HG03575 (cell line): ENCODE data around the gene MEAK7.

Experiments
- ATAC-seq: cut with Tn5 transposase; IDR thresholded peaks from one replicate; pipeline ENCODE4 v1.9.1; 2021; ENCODE audit not compliant: unreplicated experiment, insufficient number of reproducible peaks, low FRiP score; ENCODE audit errors: extremely low read depth

The MEAK7 gene

GRCh38 chr16:84479716-84480450 is 24.6 kb downstream of the MEAK7 start:
- ATAC-seq: no peak

GRCh38 chr16:84478172-84478947 is 26.1 kb downstream of the MEAK7 start:
- no peak for ATAC-seq

DNA sequence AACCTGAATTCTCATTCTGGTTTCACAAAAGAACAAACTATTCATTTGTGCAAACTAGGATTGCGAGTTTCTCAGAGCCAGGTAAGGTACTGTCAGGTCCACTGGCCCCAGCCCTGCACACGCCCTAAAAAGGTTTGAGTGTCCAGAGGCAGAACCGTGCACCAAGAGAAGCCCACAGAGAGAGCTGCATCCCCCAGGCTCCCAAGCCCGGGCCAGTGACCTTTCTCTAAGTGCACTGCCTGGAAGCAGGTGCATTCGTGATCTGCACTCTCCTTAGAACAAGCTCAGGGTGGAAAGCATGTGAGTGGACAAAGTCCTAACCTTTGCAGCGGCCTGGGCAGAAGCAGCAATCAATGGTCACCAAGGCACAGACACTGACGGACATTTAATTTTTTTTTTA is 26.8 kb downstream of the MEAK7 start:
- no peak for ATAC-seq

DNA sequence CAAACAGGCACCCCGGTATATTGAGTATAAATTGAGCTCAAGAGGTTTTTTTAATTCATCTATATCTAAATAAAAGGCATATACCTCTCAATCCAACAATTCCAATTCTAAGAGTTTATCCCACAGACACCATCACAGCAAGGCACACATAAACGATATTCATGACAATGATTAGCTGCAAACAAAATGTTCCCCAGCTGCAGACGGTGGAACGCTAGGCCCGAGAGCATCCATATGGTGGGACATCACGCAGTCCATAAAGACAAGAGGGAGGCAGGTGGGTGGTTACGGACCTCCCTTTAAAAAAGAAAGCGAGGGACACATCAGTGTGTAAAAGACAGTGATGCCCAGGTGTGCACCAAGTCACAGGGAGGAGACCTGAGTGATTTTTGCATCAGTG is 28.1 kb downstream of the MEAK7 start:
- ATAC-seq: no peak

- no peak for ATAC-seq
Observed at GRCh38 chr16:84475643-84476240, 28.7 kb downstream of the MEAK7 start.

DNA sequence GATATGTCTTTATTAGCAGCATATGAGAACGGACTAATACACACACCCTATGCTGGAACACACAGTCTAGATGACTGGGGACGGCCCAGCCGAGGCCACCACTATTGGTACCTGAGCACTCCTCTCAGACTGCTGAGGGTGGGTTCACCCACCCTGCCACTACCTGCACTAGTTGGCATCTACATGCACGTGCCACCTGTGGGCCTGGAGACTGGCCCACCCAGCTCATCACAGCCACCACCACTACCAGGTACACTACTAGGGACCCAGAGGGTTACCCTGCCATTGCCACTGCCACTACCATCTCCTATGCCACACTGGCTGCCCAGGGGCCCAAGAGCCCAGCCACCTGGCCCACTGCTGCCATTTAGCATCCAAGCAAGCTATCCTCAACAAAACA is 32.5 kb downstream of the MEAK7 start:
- no peak for ATAC-seq

DNA sequence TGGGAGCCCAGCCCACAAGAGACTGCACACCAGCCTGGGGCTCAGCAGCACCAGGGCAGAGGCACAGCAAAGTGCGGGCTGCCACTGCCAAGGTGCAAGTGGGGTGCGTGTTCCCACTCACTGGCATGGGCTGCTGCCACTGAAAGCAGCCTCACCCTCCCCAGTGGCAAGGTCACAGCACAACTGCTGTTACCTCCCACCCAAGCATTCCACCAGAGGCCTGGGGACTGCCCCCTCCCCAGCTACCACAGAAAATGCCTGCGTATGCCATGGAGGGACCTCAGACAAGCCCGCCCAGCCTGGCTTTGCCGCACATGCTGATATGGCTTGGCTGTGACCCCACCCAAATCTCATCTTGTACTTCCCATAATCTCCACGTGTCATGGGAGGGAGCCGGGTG is 33.1 kb downstream of the MEAK7 start:
- ATAC-seq: no peak

- no peak for ATAC-seq
Observed at GRCh38 chr16:84467709-84468108, 36.8 kb downstream of the MEAK7 start.

GRCh38 chr16:84467256-84467655 is 37.2 kb downstream of the MEAK7 start:
- no peak for ATAC-seq

DNA sequence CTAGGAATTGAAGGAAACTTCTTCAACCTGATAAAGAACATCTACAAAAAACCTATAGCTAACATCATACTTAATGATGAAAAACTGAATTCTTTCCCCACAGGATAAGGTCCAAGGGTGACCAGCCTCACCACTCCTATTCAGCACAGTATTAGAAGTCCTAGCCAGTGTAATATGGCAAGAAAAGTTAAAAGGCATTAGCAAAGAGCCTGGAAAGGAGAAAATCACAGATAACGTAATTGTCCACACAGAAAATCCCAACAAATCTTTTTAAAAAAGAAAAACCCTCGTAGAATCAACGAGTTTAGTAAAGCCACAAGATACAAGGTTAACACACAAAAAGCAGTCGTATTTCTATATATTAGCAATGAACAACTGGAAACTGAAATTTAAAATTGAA is 37.8 kb downstream of the MEAK7 start:
- ATAC-seq: no peak

DNA sequence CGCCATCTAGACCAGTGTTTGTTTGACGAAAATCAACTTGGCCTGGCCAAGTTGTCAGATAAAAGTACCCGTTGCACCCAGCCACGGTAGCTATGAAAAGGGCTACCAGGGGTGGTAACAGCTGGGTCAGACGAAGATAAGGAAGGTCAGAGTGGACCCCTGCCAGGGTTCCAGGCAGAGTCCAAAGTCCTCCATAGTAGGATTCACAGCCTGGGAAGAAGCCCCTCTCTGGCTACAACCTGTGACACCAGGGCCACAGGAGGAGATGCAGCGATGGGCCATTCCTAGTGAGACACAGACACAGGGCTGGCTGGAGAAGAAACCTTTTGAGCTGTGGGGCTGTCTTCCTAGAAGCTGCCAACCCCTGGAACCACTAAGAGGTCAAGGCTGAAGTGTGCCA is 39.3 kb downstream of the MEAK7 start:
- ATAC-seq: no peak

- ATAC-seq: no peak
Observed at GRCh38 chr16:84464116-84464515, 40.3 kb downstream of the MEAK7 start.

- ATAC-seq: no peak
Observed at GRCh38 chr16:84463221-84463620, 41.2 kb downstream of the MEAK7 start.

DNA sequence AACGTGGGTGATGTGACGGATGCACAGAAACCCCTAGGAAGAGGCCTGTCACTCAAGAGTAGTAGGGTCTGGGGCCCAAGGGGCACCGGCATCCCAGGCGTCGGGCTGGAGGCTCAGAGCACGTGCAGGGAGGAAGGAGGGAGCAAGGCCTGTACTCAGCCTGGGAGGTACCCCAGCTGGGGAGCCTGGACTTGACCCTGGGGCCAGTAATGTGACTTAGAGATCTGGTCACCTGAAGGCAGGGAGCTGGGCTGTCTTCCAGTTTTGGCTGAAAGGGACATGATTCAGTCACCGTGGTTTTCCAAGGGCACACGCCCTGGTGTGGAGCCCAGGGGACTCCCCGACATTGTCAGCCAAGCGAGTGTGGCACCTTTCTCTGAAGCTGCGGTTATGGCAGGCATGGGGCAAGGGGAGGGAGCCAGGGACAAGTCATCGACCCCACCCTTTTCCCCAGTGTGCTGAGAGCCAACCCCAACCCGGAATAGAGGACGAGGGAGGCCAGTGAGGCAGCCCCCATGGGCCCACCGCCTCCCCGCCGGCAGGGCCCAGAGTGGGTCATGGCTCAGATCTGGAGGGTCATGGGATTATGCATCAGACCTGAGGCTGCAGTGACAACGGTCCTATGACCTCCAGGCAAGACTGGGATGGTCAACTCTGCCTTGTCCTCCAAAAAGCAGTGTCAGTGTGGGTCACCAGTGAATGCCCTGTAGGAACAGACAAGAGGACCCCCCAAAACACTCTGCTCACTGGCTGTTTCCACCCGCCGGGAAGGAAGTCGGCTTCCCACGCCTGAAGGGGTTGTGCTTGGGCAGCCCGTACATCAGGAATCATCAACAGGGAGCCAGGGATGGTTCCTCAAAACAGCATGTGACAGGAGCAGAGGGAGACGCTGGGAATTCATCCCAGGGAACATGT is 41.9 kb downstream of the MEAK7 start:
- no peak for ATAC-seq

- ATAC-seq: no peak
Observed at GRCh38 chr16:84461413-84462295, 42.8 kb downstream of the MEAK7 start.

DNA sequence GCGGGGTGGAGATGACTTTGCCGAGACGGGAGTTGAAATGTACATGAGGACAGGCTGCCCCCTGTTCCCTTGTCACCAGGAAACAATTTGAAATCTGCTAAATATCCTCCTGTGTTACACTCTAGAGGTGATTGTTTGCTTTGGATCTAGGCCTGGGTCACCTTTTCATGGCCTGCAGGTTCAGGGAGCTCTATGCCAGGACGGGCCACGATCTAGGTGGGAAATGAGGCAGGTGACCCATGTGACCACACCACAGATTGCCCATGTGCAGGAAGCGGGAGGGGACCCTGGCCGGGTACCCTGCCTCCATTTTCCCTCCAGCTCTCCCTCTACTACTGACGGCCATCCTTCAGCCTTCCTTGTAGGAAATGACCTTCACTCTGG is 43.4 kb downstream of the MEAK7 start:
- ATAC-seq: no peak

DNA sequence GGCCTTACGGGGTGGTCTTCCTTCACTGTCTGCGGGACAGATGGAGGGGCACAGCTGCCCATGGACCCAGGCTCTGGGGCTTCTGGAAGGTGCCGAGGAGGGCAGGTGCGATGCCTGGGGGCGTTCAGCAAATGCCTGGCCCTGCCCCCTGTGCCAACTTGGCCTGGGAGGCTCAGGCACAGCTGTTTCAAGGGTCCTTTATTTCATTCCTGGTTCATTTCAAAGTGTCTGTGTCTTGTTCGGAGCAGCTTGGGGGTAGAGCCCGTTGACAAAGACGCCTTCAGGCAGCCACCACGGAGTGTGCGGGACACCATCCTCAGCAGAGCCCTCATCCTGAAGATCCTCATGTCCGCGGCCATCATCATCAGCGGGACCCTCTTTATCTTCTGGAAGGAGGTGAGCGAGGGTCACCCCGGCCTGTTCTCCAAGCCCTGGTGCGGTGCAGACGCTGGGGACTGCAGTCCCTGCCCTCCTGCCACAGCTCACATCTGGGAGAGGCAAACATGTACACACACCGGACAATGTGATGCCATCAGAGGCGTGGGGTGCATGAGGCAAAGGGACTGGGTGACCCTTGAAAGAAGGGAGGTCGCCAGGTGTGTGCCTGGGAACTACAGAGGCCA is 43.9 kb downstream of the MEAK7 start:
- no peak for ATAC-seq

DNA sequence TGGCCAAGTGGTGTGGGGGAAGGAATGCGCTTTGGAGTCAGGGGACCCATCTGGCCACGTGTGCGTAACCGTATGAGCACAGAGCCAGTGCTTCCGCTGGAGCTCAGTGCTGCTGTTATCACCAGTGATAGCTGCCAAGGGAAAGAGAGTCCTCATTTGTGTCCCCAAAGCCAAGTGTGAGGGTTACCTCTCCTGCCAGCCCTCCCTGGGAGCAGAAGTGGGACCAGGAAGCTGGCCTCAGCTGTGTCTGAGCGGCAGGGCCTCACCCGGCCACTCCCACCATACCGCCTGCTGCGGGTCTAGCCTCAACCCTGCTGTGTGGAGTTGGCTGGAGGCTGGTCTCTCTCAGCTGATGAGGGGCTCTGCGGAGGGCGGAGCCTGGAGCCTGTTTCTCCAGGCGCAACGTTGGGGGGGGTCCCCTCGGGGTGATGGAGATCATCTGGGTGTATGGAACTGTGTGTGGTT is 44.5 kb downstream of the MEAK7 start:
- no peak for ATAC-seq
